ENCODE measurements around the gene SH2D2A.

Gene SH2D2A

DNA sequence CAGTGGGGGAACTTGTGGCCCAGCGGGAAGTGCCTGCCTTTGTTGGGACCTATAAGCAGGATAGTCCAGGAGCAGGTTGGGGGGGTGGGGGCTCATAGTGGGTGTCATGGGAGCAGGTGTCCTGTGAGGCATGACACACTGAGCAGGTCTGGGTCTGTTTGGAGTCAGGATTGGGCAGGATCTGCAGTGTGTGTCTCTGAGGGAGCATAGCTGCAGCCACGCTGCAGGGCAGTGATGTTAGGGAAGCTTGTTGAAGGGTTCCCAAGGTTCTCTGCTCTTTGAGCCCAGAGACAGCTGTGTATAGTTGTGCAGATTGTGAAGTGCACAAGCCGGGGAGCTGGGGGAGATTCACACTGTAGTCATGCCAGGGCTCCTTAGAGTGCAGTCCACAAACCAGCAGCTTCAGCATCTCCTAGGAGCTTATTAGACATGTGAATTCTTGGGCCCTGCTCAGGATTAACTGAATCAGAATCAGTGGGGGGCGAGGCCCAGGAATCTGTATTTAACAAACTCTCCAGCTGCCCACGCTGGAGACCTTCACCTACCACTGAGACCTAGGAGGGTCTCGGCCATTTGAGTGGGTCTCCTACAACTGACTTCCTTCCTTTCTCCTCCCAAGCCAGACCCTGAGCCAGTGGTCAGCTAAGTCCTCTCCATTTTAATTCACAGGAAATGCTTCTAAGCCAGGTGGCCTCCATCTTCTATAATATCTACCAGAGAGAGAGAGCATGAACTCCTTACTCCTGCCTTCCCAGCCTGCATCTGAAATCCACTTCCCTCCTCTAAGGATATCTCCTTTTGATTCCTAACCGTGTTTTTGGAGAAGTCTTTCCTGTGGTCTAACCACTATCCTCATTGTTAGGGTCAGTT lies 31.2 kb upstream of the SH2D2A start:
- DNase-seq (ENCODE audit: low spot score): no peak

DNA sequence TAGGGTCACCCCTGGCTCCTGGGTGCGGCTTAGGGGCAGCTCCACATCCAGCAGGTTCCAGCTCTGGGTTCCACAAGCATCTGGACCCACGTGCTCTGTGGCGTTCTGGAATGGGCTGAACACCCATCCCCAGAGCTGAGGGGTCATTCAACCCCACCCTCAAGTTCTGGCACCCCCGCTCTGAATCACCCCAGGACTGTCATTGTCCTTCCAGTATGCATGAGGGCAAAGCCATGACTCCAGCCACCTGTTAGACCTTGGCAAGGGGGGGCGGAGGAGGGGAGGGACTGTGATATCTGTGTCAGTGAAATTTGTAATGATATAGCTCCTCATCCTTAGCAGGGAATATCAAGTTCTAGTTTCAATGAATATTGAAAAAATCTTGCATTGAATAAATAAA lies 30.0 kb upstream of the SH2D2A start:
- no peak for DNase-seq (ENCODE audit: low spot score)

DNA sequence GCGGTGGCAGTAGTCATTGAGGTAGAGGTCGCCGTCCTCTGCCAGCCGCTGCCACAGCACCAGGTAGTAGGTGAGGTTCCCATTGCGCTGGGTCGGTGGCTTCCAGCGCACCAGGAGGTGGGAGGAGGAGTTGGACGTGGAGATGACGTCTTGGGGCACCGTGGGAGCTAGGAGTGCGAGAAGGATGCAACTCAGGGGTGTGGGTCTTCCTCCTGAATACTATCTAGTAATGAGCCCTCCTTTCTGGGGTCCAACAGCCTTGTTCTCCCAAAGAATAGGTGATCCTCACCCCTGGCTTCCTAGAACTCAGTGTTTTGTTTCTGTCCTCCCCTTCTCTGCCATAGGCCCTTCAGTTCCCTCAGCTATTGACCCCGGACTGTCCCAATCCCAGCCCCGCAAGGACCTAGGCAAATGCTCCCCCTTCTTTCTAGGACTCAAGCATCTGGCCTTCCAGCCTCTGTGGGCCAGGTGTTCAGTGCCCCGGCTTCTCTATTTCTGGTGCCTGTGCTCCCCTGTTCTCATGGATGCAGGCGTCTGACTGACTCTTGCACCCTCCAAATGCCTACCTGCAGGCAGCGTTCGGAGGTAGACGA lies 29.4 kb upstream of the SH2D2A start:
- DNase-seq (ENCODE audit: low spot score): no peak

DNA sequence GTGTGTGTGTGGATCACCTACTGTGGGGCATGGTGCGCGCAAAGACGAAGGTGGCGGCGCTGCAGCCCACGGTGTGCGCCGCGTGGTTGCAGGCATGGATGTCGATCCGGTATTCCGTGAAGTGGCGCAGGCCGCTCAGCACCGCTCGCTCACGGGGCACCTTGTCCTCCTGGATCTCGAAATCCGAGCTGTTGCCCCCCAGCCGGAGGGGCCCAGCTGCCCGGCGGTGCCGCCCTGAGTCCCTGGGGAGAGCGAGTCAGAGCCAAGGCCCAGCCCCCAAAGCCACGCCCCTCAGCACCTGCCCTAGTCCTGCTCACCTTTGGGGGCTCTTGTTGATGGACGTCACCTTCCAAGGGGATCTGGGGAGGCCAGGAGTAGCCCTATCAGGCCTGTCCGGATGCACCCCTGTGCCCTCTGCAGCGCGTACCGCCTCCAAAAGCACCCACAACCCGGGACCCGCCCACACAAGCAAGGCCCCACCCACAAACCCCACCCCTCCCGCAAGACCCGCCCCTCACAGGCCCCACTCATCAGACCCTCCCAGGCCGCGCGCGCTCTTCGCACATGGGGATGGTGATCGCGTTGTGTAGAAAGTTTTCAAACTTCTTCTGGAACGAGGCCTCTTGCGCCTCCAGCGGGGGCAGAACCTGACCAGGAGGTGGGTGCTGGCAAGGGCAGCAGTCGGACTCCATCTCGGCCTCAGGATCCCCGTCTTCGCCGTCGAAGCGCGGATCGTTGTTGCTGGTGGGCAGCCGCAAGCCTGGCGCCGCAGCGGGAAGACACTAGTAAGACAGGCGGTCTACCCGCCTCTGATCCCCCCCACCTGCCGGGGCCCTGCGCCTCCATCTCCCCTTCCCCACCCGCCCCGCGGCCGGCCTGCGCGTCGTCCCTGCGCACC lies 28.7 kb upstream of the SH2D2A start:
- no peak for DNase-seq (ENCODE audit: low spot score)

GRCh38 chr1:156844638-156845037 lies 28.0 kb upstream of the SH2D2A start:
- DNase-seq (ENCODE audit: low spot score): no peak

- DNase-seq (ENCODE audit: low spot score): no peak
Observed at GRCh38 chr1:156844102-156844501, 27.5 kb upstream of the SH2D2A start.

GRCh38 chr1:156842618-156843300 lies 26.1 kb upstream of the SH2D2A start:
- no peak for DNase-seq (ENCODE audit: low spot score)

DNA sequence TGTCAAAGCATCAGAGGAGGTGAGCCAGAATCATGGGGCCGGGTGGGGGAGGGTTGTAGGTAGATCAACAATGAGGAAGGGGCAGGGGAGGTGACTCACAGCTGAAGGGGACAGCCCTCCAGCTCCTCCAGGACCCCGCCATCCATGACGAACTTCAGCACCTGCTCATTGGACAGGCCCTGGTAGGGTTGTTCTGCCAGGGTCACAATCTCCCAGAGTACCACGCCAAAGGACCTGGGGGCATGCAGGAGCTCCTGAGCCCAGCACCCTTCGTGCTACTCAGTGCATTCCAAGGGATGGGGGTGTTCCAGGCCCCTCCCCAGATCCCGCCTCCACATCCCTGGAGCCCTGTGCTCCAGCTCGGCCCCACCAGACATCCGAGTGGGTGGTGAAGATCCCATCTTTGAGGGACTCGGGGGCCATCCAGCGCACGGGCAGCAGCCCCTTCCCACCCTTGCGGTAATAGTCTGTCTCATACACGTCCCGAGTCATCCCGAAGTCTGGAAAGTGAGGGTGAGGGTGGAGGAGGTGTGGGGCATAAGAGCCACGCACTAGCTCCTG lies 24.7 kb upstream of the SH2D2A start:
- no peak for DNase-seq (ENCODE audit: low spot score)

DNA sequence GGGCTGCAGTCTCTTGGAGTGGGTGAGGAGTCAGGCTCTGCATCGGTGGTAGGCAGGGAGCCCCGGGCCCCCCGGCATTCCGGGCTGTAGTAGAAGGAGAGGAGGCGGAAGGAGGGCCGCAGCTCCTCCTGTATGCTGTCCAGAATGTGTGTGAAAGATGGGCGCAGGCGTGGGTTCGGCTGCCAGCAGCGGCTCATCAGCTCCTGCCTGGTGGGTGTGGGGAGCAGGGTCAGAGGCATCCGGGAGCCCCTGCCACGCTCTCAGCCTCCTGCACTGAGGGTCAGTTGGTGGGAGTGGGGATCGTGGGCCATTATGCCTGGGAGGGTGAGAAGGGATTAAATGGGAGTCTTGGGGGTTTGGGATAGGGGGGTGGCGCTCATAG lies 24.2 kb upstream of the SH2D2A start:
- DNase-seq (ENCODE audit: low spot score): no peak

- DNase-seq (ENCODE audit: low spot score): no peak
Observed at GRCh38 chr1:156840186-156840897, 23.7 kb upstream of the SH2D2A start.

DNA sequence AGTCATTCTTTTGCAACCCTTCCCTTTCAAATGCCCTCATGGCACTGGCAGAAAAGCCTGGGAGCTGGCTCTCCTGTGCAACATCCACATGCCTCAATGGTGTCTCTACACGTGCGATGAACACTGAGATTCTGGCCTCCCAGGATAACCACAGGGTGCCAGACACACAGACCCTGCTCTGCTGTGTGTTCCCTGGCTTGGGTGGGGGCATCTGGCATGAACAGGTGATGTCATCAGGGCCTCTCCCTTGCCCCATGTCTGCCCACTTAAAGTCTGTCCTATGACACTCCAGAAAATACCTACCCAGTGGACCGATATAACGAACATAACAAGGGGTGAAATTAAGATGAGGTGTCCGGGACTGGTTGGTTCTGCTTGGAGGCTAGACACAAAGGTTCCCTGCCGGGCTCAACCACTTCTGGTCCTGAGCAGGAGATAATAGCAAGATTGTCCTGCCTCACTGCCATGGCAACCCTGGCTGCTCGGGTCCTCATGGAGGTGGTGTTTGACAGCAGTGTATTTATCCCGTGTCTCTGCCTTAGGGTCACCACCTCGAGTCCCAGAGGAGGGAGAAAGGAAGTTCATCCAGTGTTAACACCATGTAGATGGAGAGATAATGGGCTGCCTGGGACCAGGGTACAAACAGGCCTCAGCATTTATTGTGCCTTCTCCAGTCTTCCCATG lies 22.9 kb upstream of the SH2D2A start:
- no peak for DNase-seq (ENCODE audit: low spot score)

GRCh38 chr1:156838972-156839371 lies 22.3 kb upstream of the SH2D2A start:
- no peak for DNase-seq (ENCODE audit: low spot score)

GRCh38 chr1:156836892-156837291 lies 20.2 kb upstream of the SH2D2A start:
- no peak for DNase-seq (ENCODE audit: low spot score)

GRCh38 chr1:156836041-156836654 lies 19.5 kb upstream of the SH2D2A start:
- no peak for DNase-seq (ENCODE audit: low spot score)

- DNase-seq (ENCODE audit: low spot score): no peak
Observed at GRCh38 chr1:156834322-156834721, 17.7 kb upstream of the SH2D2A start.

DNA sequence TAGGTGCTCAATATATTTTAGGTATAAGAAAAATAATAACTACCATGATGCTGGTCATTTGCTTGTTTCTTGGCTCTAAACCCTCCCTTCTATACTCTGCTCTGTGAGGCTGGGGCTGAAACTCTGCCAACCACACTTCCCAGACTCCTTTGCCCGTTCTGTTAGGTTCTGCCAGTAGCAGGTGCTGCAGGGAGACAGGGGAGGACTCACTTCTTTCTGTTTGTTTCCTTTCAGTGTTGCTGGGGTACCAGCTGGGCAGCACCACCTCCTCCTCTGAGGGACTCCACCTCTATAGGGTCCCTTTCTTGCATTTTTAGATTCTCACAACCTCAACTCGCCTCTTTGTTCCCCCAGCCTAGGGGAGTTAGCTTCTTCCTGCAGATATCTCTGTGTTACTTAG lies 17.0 kb upstream of the SH2D2A start:
- DNase-seq (ENCODE audit: low spot score): no peak

- no peak for DNase-seq (ENCODE audit: low spot score)
Observed at GRCh38 chr1:156832434-156832833, 15.8 kb upstream of the SH2D2A start.

DNA sequence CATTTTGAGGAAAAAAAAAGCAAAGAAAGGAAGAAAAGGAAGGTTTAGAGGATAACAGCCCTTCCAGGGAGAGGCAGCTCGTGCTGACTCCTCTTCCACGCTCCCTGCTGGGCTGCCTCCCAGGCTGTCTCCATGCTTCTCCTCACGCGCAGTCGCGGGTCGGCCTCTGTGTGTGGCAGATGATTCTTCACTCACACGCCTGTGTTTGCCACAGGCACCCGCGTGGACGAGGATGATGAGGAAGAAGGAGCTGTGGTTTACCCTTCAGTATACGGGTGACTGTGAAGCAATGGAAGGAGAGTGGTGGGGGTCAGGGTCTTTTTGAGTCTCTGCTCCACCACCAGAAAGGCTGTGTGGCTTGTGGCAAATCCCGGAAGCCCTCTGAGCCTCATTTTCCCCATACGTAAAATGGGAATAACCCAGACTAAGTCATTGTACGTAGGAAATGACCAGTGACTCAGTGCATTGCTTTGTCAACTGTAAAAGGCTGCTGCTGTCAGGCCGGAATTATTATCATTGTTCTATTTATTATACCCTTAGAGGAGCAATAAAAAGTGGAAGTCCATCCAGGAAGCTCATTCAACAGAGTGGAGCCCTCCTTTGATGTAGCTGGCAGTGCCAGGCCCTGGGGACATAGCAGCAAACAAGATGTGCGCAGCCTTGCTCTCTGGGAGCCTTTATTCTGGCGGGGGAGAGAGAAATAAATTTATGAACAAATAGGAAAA lies 11.9 kb upstream of the SH2D2A start:
- DNase-seq (ENCODE audit: low spot score): no peak

DNA sequence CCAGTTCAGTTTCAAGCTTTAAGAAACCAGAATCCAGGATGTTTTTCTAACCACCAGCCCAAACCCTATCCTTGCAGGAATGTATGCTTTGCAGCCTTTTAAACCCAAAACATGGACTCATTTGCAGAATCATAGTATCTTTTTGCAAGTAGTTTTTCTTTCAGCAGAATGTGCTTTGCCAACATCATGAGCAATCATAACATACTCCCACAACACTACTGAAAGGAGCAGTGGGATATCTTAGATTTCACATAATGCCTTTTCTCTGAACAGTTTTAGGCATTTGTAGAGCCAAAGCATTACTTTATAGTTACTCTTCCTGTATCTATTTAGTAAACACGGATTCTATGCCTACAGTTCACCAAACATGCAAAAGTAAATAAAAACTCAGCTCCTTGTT lies 10.0 kb upstream of the SH2D2A start:
- DNase-seq (ENCODE audit: low spot score): no peak
